Body of pancreas (tissue), 4 donors: ENCODE data around the gene UBB. TPM values are rescaled to one million over a fixed set of nuclear protein-coding genes. Genes with fewer than 3 reads are reported as not detected.

ENCODE experiments used
- ATAC-seq: fragments of 150-250 bp; one replicate; pipeline ENCODE4 v1.9.1; 2016
- DNase-seq, 4 donors: peaks; one replicate each; pipeline ENCODE4 v3.0.0-alpha.2; 2019
- H3K27ac ChIP-seq, 4 donors: fragments of 200-600 bp; sonication (generic); 1 replicate in 3 of 4; 2 replicates in 1 of 4; pipeline versions ENCODE4 v1.5.1 to v1.6.1; 2016 to 2019; ENCODE audit warnings: mild to moderate bottlenecking in 1 of 4, mixed read lengths in 1 of 4, moderate library complexity in 1 of 4
- H3K27me3 ChIP-seq, 2 donors: fragments of 200-600 bp; sonication (generic); one replicate each; pipeline ENCODE4 v1.6.0; 2016; ENCODE audit warnings: mild to moderate bottlenecking in 1 of 2
- H3K36me3 ChIP-seq, 2 donors: fragments of 200-600 bp; sonication (generic); replicated peaks in 1 of 2; 2 replicates each; pipeline ENCODE4 v1.5.1; 2016; ENCODE audit warnings: low read depth in 2 of 2; ENCODE audit not compliant: insufficient read depth in 1 of 2
- H3K4me1 ChIP-seq: fragments of 200-600 bp; sonication (generic); one replicate; pipeline ENCODE4 v1.6.0; 2016
- H3K4me3 ChIP-seq, 2 donors: fragments of 200-600 bp; sonication (generic); 1 replicate in 1 of 2; 2 replicates in 1 of 2; pipeline ENCODE4 v1.5.1; 2016 to 2019
- H3K9me3 ChIP-seq, 3 donors: fragments of 200-600 bp; sonication (generic); 1 replicate in 2 of 3; 2 replicates in 1 of 3; pipeline ENCODE4 v1.5.1; 2016
- CTCF ChIP-seq, 7 experiments: fragments of 450-650 bp in 4 of 7; fragments of 200-600 bp in 3 of 7; sonication (generic) in 3 of 7; IDR thresholded peaks; one replicate each; pipeline ENCODE4 v1.5.1; 2016 to 2019; ENCODE audit warnings: antibody characterized with exemption in 7 of 7
- POLR2A ChIP-seq, 3 donors: fragments of 450-650 bp; IDR thresholded peaks; one replicate each; pipeline ENCODE4 v1.6.1; 2016; ENCODE audit warnings: antibody characterized with exemption in 3 of 3, mild to moderate bottlenecking in 2 of 3
- WGBS, 2 donors: methylation state at CpG; one replicate each; pipeline ENCODE4 v1.1.5; 2017; 5-methylcytosine and 5-hydroxymethylcytosine counted together
- intact Hi-C: fragments of 100-400 bp; cut with DNase I; formaldehyde crosslinking; loops from one replicate; pipeline ENCODE4 v1.15.1; 2023
- total RNA-seq, 2 donors: library from RNA; depleted of rRNA; stranded (reverse); fragments of >200 nt; gene quantifications; one replicate each; pipeline ENCODE4 v1.1.0, GENCODE V29; 2016

The UBB gene
- total RNA-seq, 2 donors from 2014 or later = 450 to 486 TPM

GRCh38 chr17:16429083-16429482 lies 48.2 kb downstream of the UBB start:
- Histone ChIP-seq H3K4me3 (no peak overlapping the region), H3K27me3 (no peaks in the 10 kb centered on the region), H3K27ac (no peak overlapping the region), H3K4me1 (peaks cover 23% of the 10 kb centered on the region), H3K36me3 (no peaks in the 10 kb centered on the region), H3K9me3 (no peaks in the 10 kb centered on the region)
- DNase-seq (no peak), ATAC-seq (no peak)
- intact Hi-C loops = no loop called here
- TF ChIP-seq POLR2A (IDR thresholded peaks at IDR 0.05) (no peak), CTCF (IDR thresholded peaks at IDR 0.05) (no peak)
- WGBS, 2 donors = 92 to 97% methylated on average over 8 to 9 of the region's 9 CpGs

- no peak overlapping the region for H3K27ac ChIP-seq
- DNase-seq (no peak), ATAC-seq (no peak)
- H3K4me3 ChIP-seq = no peak overlapping the region
- TF ChIP-seq CTCF (IDR thresholded peaks at IDR 0.05) (no peak), POLR2A (IDR thresholded peaks at IDR 0.05) (no peak)
- 74 to 76% methylated on average over 6 of the region's 6 CpGs for WGBS, 2 donors
- peaks cover 16% of the 10 kb centered on the region for H3K4me1 ChIP-seq
- no peaks in the 10 kb centered on the region for H3K9me3 ChIP-seq
- no peaks in the 10 kb centered on the region for H3K36me3 ChIP-seq
- intact Hi-C loops = no loop called here
- H3K27me3 ChIP-seq = no peaks in the 10 kb centered on the region
Observed at GRCh38 chr17:16430650-16431049, 49.8 kb downstream of the UBB start.

GRCh38 chr17:16432017-16432416 lies 51.1 kb downstream of the UBB start:
- intact Hi-C loops = no loop called here
- TF ChIP-seq POLR2A (IDR thresholded peaks at IDR 0.05) (no peak), CTCF (IDR thresholded peaks at IDR 0.05) (no peak)
- no peaks in the 10 kb centered on the region for H3K36me3 ChIP-seq
- no peak overlapping the region for H3K27ac ChIP-seq
- ATAC-seq (no peak), DNase-seq (no peak)
- WGBS, 2 donors = 91 to 93% methylated on average over 5 to 15 of the region's 15 CpGs
- H3K4me3 ChIP-seq = no peak overlapping the region
- H3K9me3 ChIP-seq = no peaks in the 10 kb centered on the region
- H3K27me3 ChIP-seq = no peaks in the 10 kb centered on the region
- peaks cover 9% of the 10 kb centered on the region for H3K4me1 ChIP-seq

Other genes with a start within 250 kb of the UBB start
- gene NCOR1, start 165.6 kb upstream of the UBB start, total RNA-seq = 100 to 1,000 TPM; 120 to 230 TPM
- 100 to 1,000 TPM in 1 of 2 donors, 10 to 100 TPM in 1; 34.5 to 109 TPM for gene PIGL, start 163.9 kb upstream of the UBB start, total RNA-seq
- 10 to 100 TPM; 13.7 to 77.8 TPM for gene CENPV, start 27.6 kb upstream of the UBB start, total RNA-seq
- gene TRPV2, start 34.5 kb downstream of the UBB start, total RNA-seq = 10 to 100 TPM in 1 of 2 donors, 1 to 10 TPM in 1; 4.7 to 30.7 TPM
- 1 to 10 TPM; 4.9 to 7.6 TPM for gene LRRC75A, start 111.1 kb downstream of the UBB start, total RNA-seq
- 1 to 10 TPM; 4.4 to 7.6 TPM for gene ZNF287, start 188.1 kb downstream of the UBB start, total RNA-seq